Motor neuron (in vitro differentiated cells): Measurements from ENCODE around the gene PRDM5. TPM values are rescaled to one million over a fixed set of nuclear protein-coding genes. Genes with fewer than 3 reads are reported as not detected.

Experiments used
- ATAC-seq, 8 experiments: fragments of 200-7000 bp; cut with Tn5 transposase; replicated peaks in 6 of 8; 2 replicates each; pipeline ENCODE4 v1.8.0; 2021; ENCODE audit warnings: mild to moderate bottlenecking in 8 of 8, moderate library complexity in 8 of 8
- H3K27ac ChIP-seq, 2 donors: fragments of 250-450 bp; sonication (Bioruptor Pico); 2 replicates each; pipeline ENCODE4 v1.9.0; 2021; ENCODE audit warnings: antibody characterized with exemption in 2 of 2, mild to moderate bottlenecking in 2 of 2, moderate library complexity in 1 of 2
- H3K4me1 ChIP-seq, 2 donors: fragments of 250-450 bp; sonication (Bioruptor Pico); replicated peaks in 1 of 2; 2 replicates each; pipeline ENCODE4 v1.6.1; 2021; ENCODE audit warnings: antibody characterized with exemption in 2 of 2, mild to moderate bottlenecking in 2 of 2, moderate library complexity in 1 of 2
- H3K4me3 ChIP-seq, 5 donors: fragments of 250-450 bp; sonication (Bioruptor Pico); 2 replicates each; pipeline ENCODE4 v1.9.0; 2021; ENCODE audit warnings: antibody characterized with exemption in 5 of 5, mild to moderate bottlenecking in 5 of 5, moderate library complexity in 4 of 5
- WGBS, 10 experiments: fragments of 450-650 bp; shearing (Covaris generic); methylation state at CpG; one replicate each; pipeline ENCODE4 v1.0.0; 2022; 5-methylcytosine and 5-hydroxymethylcytosine counted together
- in situ Hi-C, 9 experiments: fragments of 400-800 bp; cut with MboI; loops; one replicate each; pipeline ENCODE4 v1.15.0; 2021; ENCODE audit warnings: low sequenced_read_pairs in 9 of 9, low pct_unique_long_range_greater_than_20kb in 2 of 9; ENCODE audit not compliant: unreplicated experiment in 9 of 9
- total RNA-seq, 8 experiments: library from RNA; unstranded; fragments of 300-600 nt; gene quantifications; 2 replicates each; pipeline versions ENCODE4 v1.2.3 to v1.2.4, GENCODE V29; 2022

PRDM5 gene
- total RNA-seq, 8 experiments from 2014 or later, result 6.3 to 23.5 (median 15.4) TPM

GRCh38 chr4:120775431-120775830 lies 147.1 kb downstream of the PRDM5 start:
- ATAC-seq, result peak in 3 of 8 experiments; percentile 52 to 77 (median 60)
- in situ Hi-C loops, result no loop called here

GRCh38 chr4:120773641-120774040 lies 148.9 kb downstream of the PRDM5 start:
- no peak for ATAC-seq
- Histone ChIP-seq H3K4me1 (no peaks in the 10 kb centered on the region), H3K27ac (no peak overlapping the region), H3K4me3 (no peak overlapping the region)
- 40 to 100% (median 100%) methylated on average over 1 of the region's 1 CpG; no CpG with 5 or more reads in 1 of the 10 experiments for WGBS, 10 experiments
- in situ Hi-C loops, result no loop called here

More at GRCh38 chr4:120775431-120775830, 147.1 kb downstream of the PRDM5 start:
- H3K4me1 ChIP-seq, result no peaks in the 10 kb centered on the region
- no peak overlapping the region for H3K27ac ChIP-seq
- H3K4me3 ChIP-seq, result no peak overlapping the region

GRCh38 chr4:120771907-120772306 lies 150.6 kb downstream of the PRDM5 start:
- WGBS, 10 experiments, result 90 to 100% (median 96%) methylated on average over 2 of the region's 2 CpGs; no CpG with 5 or more reads in 4 of the 10 experiments
- no peak overlapping the region for H3K4me3 ChIP-seq
- no peak overlapping the region for H3K27ac ChIP-seq
- ATAC-seq, result no peak
- no peaks in the 10 kb centered on the region for H3K4me1 ChIP-seq
- in situ Hi-C loops, result no loop called here

DNA sequence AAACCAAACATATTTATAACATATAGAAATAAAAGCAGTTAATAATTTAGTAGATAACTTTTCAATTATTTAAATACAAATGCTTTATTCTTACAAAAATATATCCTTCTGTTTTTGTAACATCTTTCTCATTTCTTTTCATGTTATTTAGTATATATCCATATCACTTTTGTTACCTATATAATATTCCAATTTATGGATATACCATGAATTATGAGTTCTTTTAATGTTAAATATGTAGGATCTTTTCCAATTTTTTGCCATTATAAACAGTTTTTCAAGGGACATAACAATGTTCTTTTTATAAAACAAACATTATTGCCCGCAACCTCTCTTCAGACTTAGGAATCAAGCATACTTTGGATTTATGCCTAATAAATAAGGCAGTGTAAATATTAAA lies 151.6 kb downstream of the PRDM5 start:
- in situ Hi-C loops, result no loop called here
- Histone ChIP-seq H3K4me3 (no peak overlapping the region), H3K27ac (no peak overlapping the region), H3K4me1 (peaks cover 3% of the 10 kb centered on the region in 2 donors)
- no peak for ATAC-seq
- 91 to 100% (median 100%) methylated on average over 1 of the region's 1 CpG; no CpG with 5 or more reads in 1 of the 10 experiments for WGBS, 10 experiments

DNA sequence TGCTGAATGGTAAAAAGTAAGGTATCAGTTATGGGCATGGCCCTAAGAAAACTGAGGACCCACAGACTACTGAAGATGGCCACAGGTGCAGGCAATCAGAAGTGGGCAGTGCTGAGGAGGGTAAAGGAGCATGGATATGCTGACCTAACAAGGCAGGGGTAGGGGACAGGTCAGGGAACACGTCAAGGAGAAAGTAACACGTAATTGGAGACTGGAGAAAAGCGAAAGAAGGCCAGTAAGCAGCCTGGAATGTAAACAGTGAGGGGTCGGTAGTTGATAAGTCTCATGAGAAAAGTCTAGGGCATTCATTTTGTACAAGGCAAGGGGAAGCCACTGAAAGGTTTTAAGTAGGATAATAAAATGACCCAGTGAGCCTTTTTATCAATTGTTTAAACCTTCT lies 153.3 kb downstream of the PRDM5 start:
- in situ Hi-C loops, result no loop called here
- no peak overlapping the region for H3K27ac ChIP-seq
- H3K4me1 ChIP-seq, result peaks cover 3 to 14% of the 10 kb centered on the region in 2 donors
- no peak overlapping the region for H3K4me3 ChIP-seq
- WGBS, 10 experiments, result 36 to 80% (median 67%) methylated on average over 1 to 4 of the region's 4 CpGs; no CpG with 5 or more reads in 1 of the 10 experiments
- ATAC-seq, result no peak

DNA sequence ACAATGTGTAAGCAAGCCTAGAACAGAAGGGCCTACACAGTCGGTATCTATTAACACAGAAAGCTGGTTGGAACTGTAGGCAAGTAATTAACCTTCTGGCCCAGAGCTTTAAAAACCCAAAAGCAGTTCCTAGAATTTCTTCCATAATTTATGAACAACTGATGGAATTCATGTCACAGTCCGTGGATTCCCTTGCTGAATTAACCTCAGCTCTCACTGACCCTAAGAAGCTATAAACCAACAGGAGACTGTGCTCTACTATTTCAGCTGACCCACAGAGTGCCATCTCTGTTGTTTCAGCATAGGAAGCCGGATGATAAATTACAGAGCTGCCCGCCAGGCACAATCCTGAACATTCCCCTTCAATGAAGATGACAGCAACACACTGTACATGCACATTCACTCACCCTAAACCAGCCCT lies 157.3 kb downstream of the PRDM5 start:
- H3K4me3 ChIP-seq, result no peak overlapping the region
- in situ Hi-C loops, result no loop called here
- no peak overlapping the region for H3K27ac ChIP-seq
- H3K4me1 ChIP-seq, result peaks cover 3 to 14% of the 10 kb centered on the region in 2 donors
- peak in 5 of 8 experiments; percentile 95 to 96 (median 96) for ATAC-seq
- WGBS, 10 experiments, result 0 to 97% (median 25%) methylated on average over 1 to 4 of the region's 4 CpGs; no CpG with 5 or more reads in 1 of the 10 experiments

DNA sequence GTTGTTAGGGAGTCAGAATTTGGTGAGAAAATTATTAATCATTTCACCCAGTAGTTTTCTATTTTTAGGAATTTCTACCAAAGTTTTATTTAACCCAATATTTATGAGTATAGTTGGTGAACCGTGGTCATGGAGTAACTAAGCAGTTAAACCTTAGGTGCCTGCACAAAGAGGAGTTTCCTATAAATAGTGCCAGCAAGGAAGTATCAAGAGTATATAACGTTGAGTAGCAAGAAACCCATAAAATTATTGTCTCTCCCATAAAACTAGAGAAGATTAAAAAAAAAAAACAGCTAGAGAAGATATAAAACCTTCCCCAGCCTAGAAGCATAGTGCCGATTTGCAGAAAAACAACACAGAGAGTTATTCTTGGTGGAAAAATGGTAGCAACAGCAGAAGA lies 158.9 kb downstream of the PRDM5 start:
- Histone ChIP-seq H3K4me1 (peaks cover 3 to 14% of the 10 kb centered on the region in 2 donors), H3K27ac (no peak overlapping the region), H3K4me3 (no peak overlapping the region)
- in situ Hi-C loops, result no loop called here
- 68 to 100% (median 89%) methylated on average over 2 to 3 of the region's 3 CpGs for WGBS, 10 experiments
- no peak for ATAC-seq

GRCh38 chr4:120761070-120761469 lies 161.5 kb downstream of the PRDM5 start:
- H3K27ac ChIP-seq, result no peak overlapping the region
- peaks cover 2 to 19% of the 10 kb centered on the region in 2 donors for H3K4me1 ChIP-seq
- no peak overlapping the region for H3K4me3 ChIP-seq
- 0 to 100% (median 78%) methylated on average over 1 to 2 of the region's 2 CpGs; no CpG with 5 or more reads in 2 of the 10 experiments for WGBS, 10 experiments
- in situ Hi-C loops, result no loop called here
- peak in 2 of 8 experiments; percentile 55 to 57 for ATAC-seq

GRCh38 chr4:120760047-120760446 lies 162.5 kb downstream of the PRDM5 start:
- Histone ChIP-seq H3K4me3 (no peak overlapping the region), H3K4me1 (peaks cover 0 to 12% of the 10 kb centered on the region in 2 donors), H3K27ac (no peak overlapping the region)
- in situ Hi-C loops, result no loop called here
- ATAC-seq, result no peak
- 67 to 100% (median 93%) methylated on average over 1 to 2 of the region's 2 CpGs; no CpG with 5 or more reads in 2 of the 10 experiments for WGBS, 10 experiments

DNA sequence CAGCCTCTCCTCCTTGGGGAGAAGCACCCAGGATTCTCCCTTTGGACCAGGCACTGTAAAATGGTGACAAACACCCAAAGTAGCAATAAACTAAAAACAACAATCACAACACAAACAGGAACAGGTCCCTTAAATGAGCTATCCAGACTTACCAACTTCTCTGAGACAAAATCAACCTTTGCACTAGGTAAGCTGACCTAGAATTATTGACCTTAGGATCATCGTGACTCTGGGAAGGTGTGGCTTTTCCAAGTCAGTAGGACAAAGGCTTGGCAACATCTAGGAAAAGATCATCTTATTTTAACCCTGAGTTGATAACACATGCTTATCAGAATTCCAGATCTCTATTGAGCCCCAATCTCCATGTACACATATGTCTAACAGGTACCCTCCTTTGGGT lies 166.7 kb downstream of the PRDM5 start:
- WGBS, 10 experiments, result 100% methylated on average over 1 of the region's 1 CpG; no CpG with 5 or more reads in 4 of the 10 experiments
- in situ Hi-C loops, result no loop called here

GRCh38 chr4:120754590-120754989 lies 167.9 kb downstream of the PRDM5 start:
- H3K4me1 ChIP-seq, result peaks cover 3 to 28% of the 10 kb centered on the region in 2 donors
- in situ Hi-C loops, result no loop called here
- H3K27ac ChIP-seq, result no peak overlapping the region
- H3K4me3 ChIP-seq, result no peak overlapping the region
- no peak for ATAC-seq
- WGBS, 10 experiments, result 73 to 100% (median 84%) methylated on average over 1 to 4 of the region's 4 CpGs; no CpG with 5 or more reads in 1 of the 10 experiments

More for the DNA sequence above, 166.7 kb downstream of the PRDM5 start:
- no peak for ATAC-seq
- Histone ChIP-seq H3K27ac (no peak overlapping the region), H3K4me3 (no peak overlapping the region), H3K4me1 (peaks cover 3 to 28% of the 10 kb centered on the region in 2 donors)

GRCh38 chr4:120753854-120754253 lies 168.7 kb downstream of the PRDM5 start:
- ATAC-seq, result peak in 5 of 8 experiments; percentile 99 to 100 (median 100)
- Histone ChIP-seq H3K27ac (no peak overlapping the region), H3K4me1 (peaks cover 3 to 28% of the 10 kb centered on the region in 2 donors), H3K4me3 (no peak overlapping the region)
- 0 to 53% (median 8%) methylated on average over 1 of the region's 1 CpG; no CpG with 5 or more reads in 1 of the 10 experiments for WGBS, 10 experiments
- in situ Hi-C loops, result no loop called here

- no peak overlapping the region for H3K4me3 ChIP-seq
- WGBS, 10 experiments, result 83 to 100% (median 100%) methylated on average over 1 to 5 of the region's 5 CpGs; no CpG with 5 or more reads in 5 of the 10 experiments
- peaks cover 3 to 22% of the 10 kb centered on the region in 2 donors for H3K4me1 ChIP-seq
- no peak overlapping the region for H3K27ac ChIP-seq
- in situ Hi-C loops, result no loop called here
- no peak for ATAC-seq
Observed at GRCh38 chr4:120750152-120750525, 172.4 kb downstream of the PRDM5 start.
